Chondrocyte (in vitro differentiated cells): Measurements from ENCODE around the gene PKMYT1. TPM values are rescaled to one million over a fixed set of nuclear protein-coding genes. Genes with fewer than 3 reads are reported as not detected.

Experiments
- DNase-seq: peaks from one replicate; pipeline ENCODE4 v3.0.0; 2021; ENCODE audit warnings: mixed read lengths, low spot score
- H3K27ac Mint-ChIP-seq: one replicate; pipeline ENCODE4 v1.8.0; 2021; ENCODE audit warnings: mild to moderate bottlenecking, moderate library complexity, mixed read lengths; ENCODE audit not compliant: unreplicated experiment
- H3K27me3 Mint-ChIP-seq: 2 replicates; pipeline ENCODE4 v1.8.0; 2021; ENCODE audit warnings: low read depth, mixed read lengths
- H3K36me3 Mint-ChIP-seq: 2 replicates; pipeline ENCODE4 v1.8.0; 2021; ENCODE audit warnings: low read depth, mixed read lengths
- H3K4me1 Mint-ChIP-seq: 2 replicates; pipeline ENCODE4 v1.8.0; 2021; ENCODE audit warnings: low read depth, mild to moderate bottlenecking, mixed read lengths
- H3K4me3 Mint-ChIP-seq: one replicate; pipeline ENCODE4 v1.8.0; 2021; ENCODE audit warnings: mild to moderate bottlenecking, moderate library complexity, mixed read lengths; ENCODE audit not compliant: unreplicated experiment
- H3K9me3 Mint-ChIP-seq: 2 replicates; pipeline ENCODE4 v1.8.0; 2021; ENCODE audit warnings: low read depth, mixed read lengths
- CTCF ChIP-seq: fragments of 200-600 bp; sonication (generic); IDR thresholded peaks from 2 replicates; pipeline ENCODE4 v1.5.0; 2021; ENCODE audit warnings: antibody characterized with exemption, mild to moderate bottlenecking, moderate library complexity
- total RNA-seq: library from RNA; stranded (reverse); gene quantifications from 3 replicates; pipeline ENCODE4 v1.2.1, GENCODE V29; 2021

Gene PKMYT1
- total RNA-seq, 1 donor from 2014 or later, result 6.2 TPM

GRCh38 chr16:3013491-3013951 lies 33.3 kb upstream of the PKMYT1 start:
- TF ChIP-seq CTCF, result no peak
- Mint-ChIP-seq H3K27ac (no peak overlapping the region), H3K4me3 (no peak overlapping the region), H3K4me1 (no peaks in the 10 kb centered on the region), H3K36me3 (no peaks in the 10 kb centered on the region), H3K27me3 (peaks cover 14% of the 10 kb centered on the region), H3K9me3 (no peaks in the 10 kb centered on the region)
- no peak for DNase-seq

- peaks cover 17% of the 10 kb centered on the region for H3K27me3 Mint-ChIP-seq
- H3K4me3 Mint-ChIP-seq, result no peak within 1 kb of the TSS
Observed at GRCh38 chr16:3012828-3013420, 32.7 kb upstream of the PKMYT1 start, which contains the start of gene CLDN9. Gene CLDN9, plus strand, starts transcription at chr16:3012923. Its CDS starts 440 bp downstream, at chr16:3013363.

GRCh38 chr16:3012246-3012645 lies 32.0 kb upstream of the PKMYT1 start:
- peaks cover 18% of the 10 kb centered on the region for H3K27me3 Mint-ChIP-seq
- no peak for TF ChIP-seq CTCF
- no peaks in the 10 kb centered on the region for H3K36me3 Mint-ChIP-seq
- H3K4me3 Mint-ChIP-seq, result no peak overlapping the region
- no peak overlapping the region for H3K27ac Mint-ChIP-seq
- no peak for DNase-seq
- H3K9me3 Mint-ChIP-seq, result no peaks in the 10 kb centered on the region
- no peaks in the 10 kb centered on the region for H3K4me1 Mint-ChIP-seq

More at GRCh38 chr16:3012828-3013420, 32.7 kb upstream of the PKMYT1 start, which contains the start of gene CLDN9:
- DNase-seq, result no peak
- Mint-ChIP-seq H3K27ac (no peak within 1 kb of the TSS), H3K9me3 (no peaks in the 10 kb centered on the region), H3K36me3 (no peaks in the 10 kb centered on the region), H3K4me1 (no peaks in the 10 kb centered on the region)
- no peak for TF ChIP-seq CTCF

GRCh38 chr16:3010510-3010909 lies 30.3 kb upstream of the PKMYT1 start:
- TF ChIP-seq CTCF, result no peak
- Mint-ChIP-seq H3K4me3 (no peak overlapping the region), H3K9me3 (no peaks in the 10 kb centered on the region), H3K27me3 (peaks cover 29% of the 10 kb centered on the region), H3K36me3 (no peaks in the 10 kb centered on the region), H3K27ac (no peak overlapping the region), H3K4me1 (no peaks in the 10 kb centered on the region)
- DNase-seq, result no peak

GRCh38 chr16:3009568-3010390 lies 29.5 kb upstream of the PKMYT1 start:
- no peak for TF ChIP-seq CTCF
- peaks cover 3% of the 10 kb centered on the region for H3K4me1 Mint-ChIP-seq
- DNase-seq, result no peak

More at GRCh38 chr16:3009568-3010390, 29.5 kb upstream of the PKMYT1 start:
- no peaks in the 10 kb centered on the region for H3K9me3 Mint-ChIP-seq
- no peaks in the 10 kb centered on the region for H3K36me3 Mint-ChIP-seq
- peaks cover 32% of the 10 kb centered on the region for H3K27me3 Mint-ChIP-seq
- H3K27ac Mint-ChIP-seq, result no peak overlapping the region
- no peak overlapping the region for H3K4me3 Mint-ChIP-seq
